Measurements from ENCODE around the gene ZNF831. TPM values are rescaled to one million over a fixed set of nuclear protein-coding genes. Genes with fewer than 3 reads are reported as not detected.

ZNF831 gene
- total RNA-seq, 1 donor: not detected

DNA sequence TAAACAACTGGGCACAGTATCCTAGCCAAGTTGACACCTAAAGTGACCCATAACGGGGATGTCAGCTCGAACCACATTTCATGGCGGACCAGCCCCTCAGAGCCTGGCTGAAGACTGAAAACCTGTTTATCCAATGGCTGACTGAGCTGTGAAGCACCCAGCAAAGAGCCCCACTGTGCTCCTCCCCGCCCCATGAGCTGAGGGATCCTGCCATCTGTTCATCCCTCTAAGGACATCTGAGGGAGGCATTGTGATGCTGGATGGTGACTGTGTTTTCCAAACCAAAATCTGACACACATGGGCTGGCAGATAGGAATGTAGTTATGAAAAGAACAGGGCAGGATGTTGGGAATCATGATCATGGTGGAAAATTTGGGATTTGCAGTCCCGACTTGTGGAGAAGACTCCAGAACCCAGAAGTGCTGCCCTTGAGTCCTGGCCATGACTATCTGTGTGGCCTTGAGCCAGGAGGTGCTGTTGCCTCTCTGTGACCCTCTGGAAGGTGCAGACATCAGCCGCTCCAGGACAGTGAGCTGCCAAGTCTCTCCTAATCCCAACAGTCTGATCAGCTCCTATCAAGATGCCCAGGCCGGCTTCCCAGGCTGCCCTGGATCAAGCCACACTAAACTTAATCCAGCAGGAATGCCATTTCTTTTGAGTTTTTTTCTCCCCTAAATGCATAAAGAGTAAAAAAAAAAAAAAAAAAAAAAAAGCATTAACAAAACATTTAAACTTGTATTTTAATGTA is 142.5 kb downstream of the ZNF831 start:
- no peak overlapping the region for H3K4me3 ChIP-seq (ENCODE audit: low read depth, low read length)
- DNase-seq (ENCODE audit: low read depth): no peak
- TF ChIP-seq, protein P1, sequence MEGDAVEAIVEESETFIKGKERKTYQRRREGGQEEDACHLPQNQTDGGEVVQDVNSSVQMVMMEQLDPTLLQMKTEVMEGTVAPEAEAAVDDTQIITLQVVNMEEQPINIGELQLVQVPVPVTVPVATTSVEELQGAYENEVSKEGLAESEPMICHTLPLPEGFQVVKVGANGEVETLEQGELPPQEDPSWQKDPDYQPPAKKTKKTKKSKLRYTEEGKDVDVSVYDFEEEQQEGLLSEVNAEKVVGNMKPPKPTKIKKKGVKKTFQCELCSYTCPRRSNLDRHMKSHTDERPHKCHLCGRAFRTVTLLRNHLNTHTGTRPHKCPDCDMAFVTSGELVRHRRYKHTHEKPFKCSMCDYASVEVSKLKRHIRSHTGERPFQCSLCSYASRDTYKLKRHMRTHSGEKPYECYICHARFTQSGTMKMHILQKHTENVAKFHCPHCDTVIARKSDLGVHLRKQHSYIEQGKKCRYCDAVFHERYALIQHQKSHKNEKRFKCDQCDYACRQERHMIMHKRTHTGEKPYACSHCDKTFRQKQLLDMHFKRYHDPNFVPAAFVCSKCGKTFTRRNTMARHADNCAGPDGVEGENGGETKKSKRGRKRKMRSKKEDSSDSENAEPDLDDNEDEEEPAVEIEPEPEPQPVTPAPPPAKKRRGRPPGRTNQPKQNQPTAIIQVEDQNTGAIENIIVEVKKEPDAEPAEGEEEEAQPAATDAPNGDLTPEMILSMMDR (IDR thresholded peaks at IDR 0.05; ENCODE audit: insufficient read depth, low read depth, low read length): no peak

DNA sequence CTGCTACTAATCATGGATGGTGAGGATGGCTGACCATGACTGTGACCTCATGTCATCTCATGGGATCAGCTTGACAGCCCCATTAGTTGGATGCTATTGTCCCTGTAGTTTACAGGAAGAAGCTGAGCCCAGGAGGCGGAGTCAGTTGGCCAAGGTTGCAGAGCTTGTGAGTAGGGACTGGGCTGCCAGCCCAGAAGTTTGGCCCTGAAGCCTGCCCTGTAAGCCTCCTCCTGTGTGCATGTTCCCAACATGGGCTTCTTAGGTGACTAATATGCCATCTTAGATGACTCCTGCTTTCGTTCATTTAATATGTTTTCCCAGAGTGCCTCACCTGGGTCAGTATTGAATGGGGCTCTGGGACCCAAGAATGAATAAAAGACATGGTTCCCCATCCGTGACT is 143.6 kb downstream of the ZNF831 start:
- H3K4me3 ChIP-seq (ENCODE audit: low read depth, low read length): no peak overlapping the region
- TF ChIP-seq, protein P1 (IDR thresholded peaks at IDR 0.05; ENCODE audit: insufficient read depth, low read depth, low read length): no peak
- DNase-seq (ENCODE audit: low read depth): no peak

Other genes with a start within 250 kb of the ZNF831 start
- 37.7 and 38.9 TPM in 2 replicates for gene NELFCD, start 182.6 kb upstream of the ZNF831 start, total RNA-seq
- gene CTSZ, start 156.6 kb upstream of the ZNF831 start, total RNA-seq: 79.9 and 92.1 TPM in 2 replicates
- gene TUBB1, start 144.4 kb upstream of the ZNF831 start, total RNA-seq: not detected in 2 replicates
- gene ATP5F1E, start 131.5 kb upstream of the ZNF831 start, total RNA-seq: 27.2 and 27.7 TPM in 2 replicates
- 61.2 and 85.1 TPM in 2 replicates for gene PRELID3B, start 121.0 kb upstream of the ZNF831 start, total RNA-seq
- gene EDN3, start 136.8 kb downstream of the ZNF831 start, total RNA-seq: not detected in 2 replicates

All from fibroblast of villous mesenchyme (primary cell).